Esophagus squamous epithelium (tissue), 4 donors: ENCODE data around the gene KCTD1.

Experiments
- CTCF ChIP-seq, 6 experiments: fragments of 450-650 bp in 4 of 6; fragments of 200-600 bp in 2 of 6; sonication (generic) in 2 of 6; IDR thresholded peaks; one replicate each; pipeline ENCODE4 v1.5.1; 2016 to 2019; ENCODE audit warnings: antibody characterized with exemption in 6 of 6, mild to moderate bottlenecking in 4 of 6, moderate library complexity in 4 of 6
- POLR2A ChIP-seq, 4 donors: fragments of 450-650 bp; IDR thresholded peaks; one replicate each; pipeline ENCODE4 v1.6.1; 2017; ENCODE audit warnings: antibody characterized with exemption in 4 of 4, mild to moderate bottlenecking in 4 of 4, moderate library complexity in 3 of 4

GRCh38 chr18:26440644-26441043 is 107.7 kb downstream of the KCTD1 start:
- TF ChIP-seq POLR2A (IDR thresholded peaks at IDR 0.05) (no peak), CTCF (IDR thresholded peaks at IDR 0.05) (no peak)
